Activated naive CD4-positive, alpha-beta T cell treated with anti-CD3 and anti-CD28 coated beads for 36 hours (primary cell): ENCODE measurements around the gene MYMX. TPM values are rescaled to one million over a fixed set of nuclear protein-coding genes. Genes with fewer than 3 reads are reported as not detected.
"Not testable (repeated sequence)": the region's sequence is repeated elsewhere in the genome, so short reads cannot be mapped to it uniquely, and the experiment has no call there.

ENCODE experiments used
- CTCF ChIA-PET: fragments of 350-600 bp; sonication (Branson Sonifier 250); formaldehyde crosslinking; loops from one replicate; lab custom pipeline; 2021; ENCODE audit warnings: antibody characterized with exemption; lab: Charles Lee
- DNase-seq: peaks from one replicate; pipeline ENCODE4 v3.0.0-alpha.2; 2020
- H3K27ac Mint-ChIP-seq: one replicate; pipeline ENCODE4 v1.8.0; 2021; ENCODE audit warnings: mild to moderate bottlenecking, mixed read lengths
- H3K27me3 Mint-ChIP-seq: one replicate; pipeline ENCODE4 v1.8.0; 2021; ENCODE audit warnings: low read depth, mixed read lengths
- H3K36me3 Mint-ChIP-seq: one replicate; pipeline ENCODE4 v1.8.0; 2021; ENCODE audit warnings: low read depth, mixed read lengths
- H3K4me1 Mint-ChIP-seq: one replicate; pipeline ENCODE4 v1.8.0; 2021; ENCODE audit warnings: low read depth, mixed read lengths
- H3K4me3 Mint-ChIP-seq: one replicate; pipeline ENCODE4 v1.8.0; 2021; ENCODE audit warnings: mild to moderate bottlenecking, moderate library complexity, mixed read lengths
- H3K9me3 Mint-ChIP-seq: one replicate; pipeline ENCODE4 v1.8.0; 2021; ENCODE audit warnings: mixed read lengths
- intact Hi-C: fragments of 100-400 bp; cut with micrococcal nuclease; formaldehyde crosslinking; loops from one replicate; pipeline ENCODE4 v1.15.1; 2023
- total RNA-seq, 2 experiments: library from RNA; stranded (reverse); gene quantifications; one replicate each; pipeline ENCODE4 v1.2.3, GENCODE V29; 2021

Gene MYMX
- total RNA-seq, 2 experiments from 2014 or later: not detected

DNA sequence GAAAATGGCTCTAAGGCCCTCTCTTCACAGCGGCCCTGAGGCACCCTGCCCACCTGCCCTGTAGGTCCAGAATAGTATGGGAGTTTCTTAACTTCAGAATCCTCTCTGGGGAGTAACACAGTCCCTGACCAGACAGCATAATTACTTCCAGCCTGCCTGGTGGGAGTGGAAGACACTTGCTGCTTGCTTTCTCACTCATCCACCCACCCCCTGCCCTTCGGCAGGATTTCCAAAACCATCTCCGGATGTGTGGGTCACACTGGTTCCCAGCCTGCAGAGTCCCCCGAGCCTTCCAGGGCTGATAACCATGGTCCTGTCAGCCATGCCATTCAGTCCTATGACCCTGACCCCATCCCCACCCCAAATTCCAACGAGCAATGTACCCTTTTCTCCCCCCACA lies 12.1 kb downstream of the MYMX start:
- Mint-ChIP-seq H3K9me3 (no peaks in the 10 kb centered on the region), H3K27ac (no peak overlapping the region), H3K4me1 (peaks cover 24% of the 10 kb centered on the region), H3K4me3 (no peak overlapping the region), H3K36me3 (peaks cover 43% of the 10 kb centered on the region), H3K27me3 (no peaks in the 10 kb centered on the region)
- intact Hi-C loops: no loop called here
- DNase-seq: no peak
- CTCF ChIA-PET: interaction anchor here (1.1 to 1.4 kb wide), 2 partner anchors 13 to 56 kb away, joined by 4 to 5 read pairs; no protein-coding TSS in a partner anchor

DNA sequence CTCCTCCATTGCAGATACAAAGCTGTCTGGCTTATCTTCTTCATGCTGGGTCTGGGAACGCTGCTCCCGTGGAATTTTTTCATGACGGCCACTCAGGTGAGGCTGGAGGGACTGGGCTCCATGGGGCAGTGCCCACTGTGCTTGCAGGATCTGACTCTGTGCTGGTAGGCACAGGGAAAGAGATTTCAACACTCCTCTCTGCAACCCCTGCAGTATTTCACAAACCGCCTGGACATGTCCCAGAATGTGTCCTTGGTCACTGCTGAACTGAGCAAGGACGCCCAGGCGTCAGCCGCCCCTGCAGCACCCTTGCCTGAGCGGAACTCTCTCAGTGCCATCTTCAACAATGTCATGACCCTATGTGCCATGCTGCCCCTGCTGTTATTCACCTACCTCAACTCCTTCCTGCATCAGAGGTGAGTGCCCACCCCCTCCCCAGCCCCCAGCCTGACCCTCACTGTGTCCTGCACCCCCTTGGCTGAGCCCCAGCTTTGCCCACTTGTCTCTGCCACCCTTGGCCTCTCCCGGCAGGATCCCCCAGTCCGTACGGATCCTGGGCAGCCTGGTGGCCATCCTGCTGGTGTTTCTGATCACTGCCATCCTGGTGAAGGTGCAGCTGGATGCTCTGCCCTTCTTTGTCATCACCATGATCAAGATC lies 12.8 kb downstream of the MYMX start:
- Mint-ChIP-seq H3K27ac (no peak overlapping the region), H3K4me1 (peaks cover 20% of the 10 kb centered on the region), H3K9me3 (no peaks in the 10 kb centered on the region), H3K27me3 (no peaks in the 10 kb centered on the region), H3K4me3 (no peak overlapping the region), H3K36me3 (peaks cover 44% of the 10 kb centered on the region)
- DNase-seq: no peak
- intact Hi-C loops: no loop called here
- CTCF ChIA-PET: interaction anchor here (1.4 kb wide), 1 partner anchor 57 kb away, joined by 5 read pairs; no protein-coding TSS in a partner anchor

DNA sequence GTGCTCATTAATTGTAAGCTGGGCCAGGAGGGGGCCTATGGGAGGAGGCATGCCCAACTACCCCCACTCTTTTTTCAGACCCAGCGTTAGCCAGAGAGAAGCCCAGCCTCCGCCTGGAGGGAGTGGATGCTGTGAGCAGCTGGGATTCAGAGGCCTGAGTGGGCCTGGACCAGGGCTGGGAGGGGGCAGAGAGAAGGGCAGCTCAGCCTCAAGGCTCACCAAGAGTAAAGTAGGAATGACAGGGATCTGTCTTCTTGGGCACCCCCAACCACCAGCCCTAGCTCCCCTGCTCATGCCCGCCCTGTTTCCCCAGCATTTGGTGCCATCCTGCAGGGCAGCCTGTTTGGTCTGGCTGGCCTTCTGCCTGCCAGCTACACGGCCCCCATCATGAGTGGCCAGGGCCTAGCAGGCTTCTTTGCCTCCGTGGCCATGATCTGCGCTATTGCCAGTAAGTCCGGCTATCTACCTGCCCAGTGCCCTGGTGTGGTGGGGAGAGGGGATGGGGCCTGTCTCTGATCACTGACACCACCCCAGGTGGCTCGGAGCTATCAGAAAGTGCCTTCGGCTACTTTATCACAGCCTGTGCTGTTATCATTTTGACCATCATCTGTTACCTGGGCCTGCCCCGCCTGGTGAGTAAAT lies 13.4 kb downstream of the MYMX start:
- intact Hi-C loops: no loop called here
- Mint-ChIP-seq H3K4me3 (no peak overlapping the region), H3K9me3 (no peaks in the 10 kb centered on the region), H3K27me3 (no peaks in the 10 kb centered on the region), H3K27ac (no peak overlapping the region), H3K4me1 (peaks cover 14% of the 10 kb centered on the region), H3K36me3 (peaks cover 43% of the 10 kb centered on the region)
- CTCF ChIA-PET: interaction anchor here (1.4 kb wide), 1 partner anchor 57 kb away, joined by 5 read pairs; no protein-coding TSS in a partner anchor
- DNase-seq: no peak

DNA sequence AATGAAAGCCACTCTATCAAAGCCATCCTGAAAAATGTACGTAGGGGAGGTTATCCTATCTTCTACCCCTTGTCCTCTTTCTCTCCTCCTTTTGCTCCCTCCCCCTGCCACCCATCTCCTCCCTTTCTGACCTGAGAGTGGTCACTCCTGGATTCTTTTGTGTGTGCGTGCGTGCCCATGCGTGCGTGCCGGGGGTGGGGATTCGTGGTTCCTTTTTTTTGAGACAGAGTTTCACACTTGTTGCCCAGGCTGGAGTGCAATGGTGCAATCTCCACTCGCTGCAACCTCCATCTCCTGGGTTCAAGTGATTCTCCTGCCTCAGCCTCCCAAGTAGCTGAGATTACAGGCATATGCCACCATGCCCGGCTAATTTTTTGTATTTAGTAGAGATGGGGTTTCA lies 14.7 kb downstream of the MYMX start:
- H3K4me1 Mint-ChIP-seq, H3K4me3 Mint-ChIP-seq, intact Hi-C loops, H3K27ac Mint-ChIP-seq, H3K9me3 Mint-ChIP-seq, H3K27me3 Mint-ChIP-seq, DNase-seq: not testable (repeated sequence)
- H3K36me3 Mint-ChIP-seq: peaks cover 43% of the 10 kb centered on the region
- CTCF ChIA-PET: interaction anchor here (0.6 kb wide), 1 partner anchor 12 kb away, joined by 3 read pairs; no protein-coding TSS in a partner anchor

DNA sequence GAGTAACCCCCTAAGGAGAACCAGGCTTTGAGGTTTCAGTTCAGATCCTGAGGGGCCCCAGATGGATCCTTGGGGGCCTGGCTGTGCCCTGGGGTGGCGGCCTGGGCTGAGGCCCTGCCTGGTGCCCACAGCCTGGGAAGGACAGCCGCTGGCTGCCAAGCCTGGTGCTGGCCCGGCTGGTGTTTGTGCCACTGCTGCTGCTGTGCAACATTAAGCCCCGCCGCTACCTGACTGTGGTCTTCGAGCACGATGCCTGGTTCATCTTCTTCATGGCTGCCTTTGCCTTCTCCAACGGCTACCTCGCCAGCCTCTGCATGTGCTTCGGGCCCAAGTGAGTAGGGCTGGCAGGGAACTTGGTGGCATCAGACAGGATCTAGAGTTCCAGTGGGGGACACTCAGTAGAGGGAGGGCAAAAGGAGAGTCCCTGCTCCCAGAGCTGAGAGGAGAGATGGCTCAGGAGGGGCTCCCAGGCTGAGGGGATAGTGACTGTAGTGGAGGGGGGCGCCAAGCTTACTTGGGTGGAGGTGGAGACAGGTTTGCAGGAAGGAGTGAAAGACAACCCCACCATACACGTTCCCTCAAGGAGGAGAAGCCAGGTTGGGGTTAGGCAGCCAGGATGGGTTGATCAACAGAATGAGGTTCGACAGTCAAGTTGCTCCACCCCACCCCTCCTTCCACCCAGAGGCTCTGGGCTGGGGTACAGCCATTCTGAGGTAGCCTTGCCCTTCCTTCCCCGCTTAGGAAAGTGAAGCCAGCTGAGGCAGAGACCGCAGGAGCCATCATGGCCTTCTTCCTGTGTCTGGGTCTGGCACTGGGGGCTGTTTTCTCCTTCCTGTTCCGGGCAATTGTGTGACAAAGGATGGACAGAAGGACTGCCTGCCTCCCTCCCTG lies 16.2 kb downstream of the MYMX start:
- CTCF ChIA-PET: interaction anchor here (0.6 to 6.0 kb wide), 2 partner anchors 9 to 48 kb away, joined by 3 to 77 read pairs; partner anchors contain the start of gene SLC29A1
- DNase-seq: no peak
- Mint-ChIP-seq H3K27ac (no peak overlapping the region), H3K4me1 (peaks cover 8% of the 10 kb centered on the region), H3K36me3 (peaks cover 38% of the 10 kb centered on the region), H3K9me3 (no peaks in the 10 kb centered on the region), H3K27me3 (no peaks in the 10 kb centered on the region), H3K4me3 (no peak overlapping the region)
- intact Hi-C loops: no loop called here

DNA sequence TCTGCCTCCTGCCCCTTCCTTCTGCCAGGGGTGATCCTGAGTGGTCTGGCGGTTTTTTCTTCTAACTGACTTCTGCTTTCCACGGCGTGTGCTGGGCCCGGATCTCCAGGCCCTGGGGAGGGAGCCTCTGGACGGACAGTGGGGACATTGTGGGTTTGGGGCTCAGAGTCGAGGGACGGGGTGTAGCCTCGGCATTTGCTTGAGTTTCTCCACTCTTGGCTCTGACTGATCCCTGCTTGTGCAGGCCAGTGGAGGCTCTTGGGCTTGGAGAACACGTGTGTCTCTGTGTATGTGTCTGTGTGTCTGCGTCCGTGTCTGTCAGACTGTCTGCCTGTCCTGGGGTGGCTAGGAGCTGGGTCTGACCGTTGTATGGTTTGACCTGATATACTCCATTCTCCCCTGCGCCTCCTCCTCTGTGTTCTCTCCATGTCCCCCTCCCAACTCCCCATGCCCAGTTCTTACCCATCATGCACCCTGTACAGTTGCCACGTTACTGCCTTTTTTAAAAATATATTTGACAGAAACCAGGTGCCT lies 16.9 kb downstream of the MYMX start:
- Mint-ChIP-seq H3K4me1 (peaks cover 12% of the 10 kb centered on the region), H3K9me3 (no peaks in the 10 kb centered on the region), H3K27me3 (no peaks in the 10 kb centered on the region), H3K36me3 (peaks cover 34% of the 10 kb centered on the region), H3K27ac (no peak overlapping the region), H3K4me3 (no peak overlapping the region)
- CTCF ChIA-PET: interaction anchor here (0.6 to 6.0 kb wide), 4 partner anchors 9 to 62 kb away, joined by 3 to 77 read pairs (median 8); partner anchors contain the start of gene SLC29A1
- DNase-seq: no peak
- intact Hi-C loops: no loop called here

DNA sequence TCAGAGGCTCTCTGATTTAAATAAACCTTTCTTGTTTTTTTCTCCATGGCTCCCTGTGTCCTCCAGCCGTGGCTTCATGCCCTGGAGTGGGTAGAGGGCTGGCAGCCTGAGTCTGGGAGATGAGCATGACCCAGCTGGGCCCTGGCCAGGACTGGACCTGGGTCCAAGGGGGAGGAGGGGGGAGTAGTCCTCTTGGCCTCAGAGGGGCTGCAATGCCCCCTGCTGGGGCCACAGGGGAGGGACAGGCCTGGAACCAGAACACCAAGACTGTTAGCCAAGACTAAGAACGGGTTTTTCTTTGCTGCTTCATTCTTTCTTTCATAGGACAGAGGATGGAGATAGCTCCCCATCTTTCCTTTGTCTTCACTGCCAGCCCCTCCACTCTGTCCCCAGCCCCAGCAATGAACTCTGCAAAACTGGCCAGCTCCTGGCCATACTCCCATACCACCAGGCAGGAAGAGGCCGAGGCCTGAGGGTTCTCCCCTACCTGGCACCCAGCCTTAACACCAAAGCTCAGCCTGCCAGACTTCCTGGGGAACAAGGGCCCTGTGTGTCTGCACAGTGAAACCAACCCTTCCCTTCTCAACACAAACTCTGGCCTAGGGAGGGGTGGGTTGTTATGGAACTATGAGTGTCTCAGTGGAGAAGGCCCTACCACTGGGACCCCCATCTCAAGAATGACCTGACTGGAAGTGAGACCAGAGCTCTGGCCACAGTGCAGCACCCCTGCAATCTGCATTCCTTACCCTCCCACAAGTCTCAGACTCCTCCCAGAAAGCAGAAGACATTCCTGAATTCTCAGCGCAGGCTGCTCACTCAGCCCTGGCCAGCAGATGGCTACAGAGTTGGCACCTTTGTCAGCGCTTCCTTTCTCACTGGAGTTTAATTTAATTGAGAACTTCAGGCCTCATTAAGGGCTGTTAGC lies 17.6 kb downstream of the MYMX start:
- CTCF ChIA-PET: interaction anchor here (0.8 to 6.0 kb wide), 9 partner anchors 9 to 138 kb away, joined by 3 to 77 read pairs (median 4); partner anchors contain the start of gene SLC29A1
- no peaks in the 10 kb centered on the region for H3K27me3 Mint-ChIP-seq
- peaks cover 27% of the 10 kb centered on the region for H3K36me3 Mint-ChIP-seq
- H3K27ac Mint-ChIP-seq: no peak overlapping the region
- no peak overlapping the region for H3K4me3 Mint-ChIP-seq
- intact Hi-C loops: loop anchor here (5.0 kb wide), 1 partner anchor 137 kb away; no protein-coding TSS in a partner anchor
- no peaks in the 10 kb centered on the region for H3K9me3 Mint-ChIP-seq
- H3K4me1 Mint-ChIP-seq: peaks cover 13% of the 10 kb centered on the region
- DNase-seq: peak; percentile 25

DNA sequence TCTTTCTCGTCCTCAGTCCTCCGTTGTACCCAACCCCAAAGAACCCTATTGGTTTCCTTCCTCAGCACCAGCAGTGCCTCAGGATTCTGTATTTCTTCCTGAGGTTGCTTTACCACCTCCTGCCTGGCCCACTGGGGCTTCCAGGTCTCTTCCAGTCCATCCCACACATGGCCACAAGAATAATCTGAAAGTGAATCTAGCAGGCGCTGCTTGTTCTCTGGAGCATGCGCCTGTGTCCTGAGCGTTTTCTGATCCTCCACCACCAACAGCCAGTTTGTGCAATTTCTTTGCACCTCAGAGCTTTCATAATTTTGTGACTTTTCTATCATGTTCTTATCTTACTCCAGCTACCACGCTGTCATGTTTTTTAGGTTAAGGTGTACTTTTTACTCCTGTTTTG lies 18.5 kb downstream of the MYMX start:
- intact Hi-C loops: loop anchor here (5.0 kb wide), 1 partner anchor 138 kb away; no protein-coding TSS in a partner anchor
- no peaks in the 10 kb centered on the region for H3K9me3 Mint-ChIP-seq
- H3K27ac Mint-ChIP-seq: no peak overlapping the region
- no peak overlapping the region for H3K4me3 Mint-ChIP-seq
- H3K4me1 Mint-ChIP-seq: peaks cover 13% of the 10 kb centered on the region
- H3K27me3 Mint-ChIP-seq: no peaks in the 10 kb centered on the region
- peaks cover 23% of the 10 kb centered on the region for H3K36me3 Mint-ChIP-seq
- CTCF ChIA-PET: interaction anchor here (0.6 to 6.0 kb wide), 11 partner anchors 10 to 139 kb away, joined by 3 to 77 read pairs (median 4); partner anchors contain the start of gene SLC29A1
- no peak for DNase-seq

DNA sequence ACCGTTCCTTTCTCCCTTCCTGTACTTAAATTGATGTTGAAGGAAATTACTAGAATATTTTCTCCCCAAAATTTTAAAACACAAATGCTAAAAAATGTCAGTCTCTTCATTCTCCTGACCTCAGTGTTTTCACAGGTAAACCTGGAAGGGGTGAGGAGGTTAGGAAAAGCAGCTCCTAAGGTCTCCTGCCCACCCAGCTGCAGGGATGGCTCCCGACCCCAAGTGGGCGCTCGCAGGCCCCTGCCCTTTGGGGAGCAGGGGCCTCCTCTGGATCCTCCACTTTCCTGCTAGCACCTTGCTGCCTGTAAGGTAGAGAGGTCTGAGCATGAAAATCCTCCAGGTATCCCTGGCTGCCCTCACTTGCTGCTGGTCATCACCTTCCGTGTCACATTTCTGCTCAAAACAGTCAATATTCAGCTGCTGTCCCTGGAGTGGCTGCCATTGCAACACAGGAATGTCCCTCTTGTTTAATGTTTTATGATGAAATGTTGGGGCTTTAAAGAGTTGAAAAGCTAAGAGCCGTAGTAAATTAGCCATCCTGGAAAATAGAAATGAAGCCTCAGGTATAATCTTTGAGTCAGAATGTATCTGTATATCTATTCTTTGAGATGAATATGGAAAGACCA lies 19.3 kb downstream of the MYMX start:
- intact Hi-C loops: loop anchor here (5.0 kb wide), 1 partner anchor 139 kb away; no protein-coding TSS in a partner anchor

DNA sequence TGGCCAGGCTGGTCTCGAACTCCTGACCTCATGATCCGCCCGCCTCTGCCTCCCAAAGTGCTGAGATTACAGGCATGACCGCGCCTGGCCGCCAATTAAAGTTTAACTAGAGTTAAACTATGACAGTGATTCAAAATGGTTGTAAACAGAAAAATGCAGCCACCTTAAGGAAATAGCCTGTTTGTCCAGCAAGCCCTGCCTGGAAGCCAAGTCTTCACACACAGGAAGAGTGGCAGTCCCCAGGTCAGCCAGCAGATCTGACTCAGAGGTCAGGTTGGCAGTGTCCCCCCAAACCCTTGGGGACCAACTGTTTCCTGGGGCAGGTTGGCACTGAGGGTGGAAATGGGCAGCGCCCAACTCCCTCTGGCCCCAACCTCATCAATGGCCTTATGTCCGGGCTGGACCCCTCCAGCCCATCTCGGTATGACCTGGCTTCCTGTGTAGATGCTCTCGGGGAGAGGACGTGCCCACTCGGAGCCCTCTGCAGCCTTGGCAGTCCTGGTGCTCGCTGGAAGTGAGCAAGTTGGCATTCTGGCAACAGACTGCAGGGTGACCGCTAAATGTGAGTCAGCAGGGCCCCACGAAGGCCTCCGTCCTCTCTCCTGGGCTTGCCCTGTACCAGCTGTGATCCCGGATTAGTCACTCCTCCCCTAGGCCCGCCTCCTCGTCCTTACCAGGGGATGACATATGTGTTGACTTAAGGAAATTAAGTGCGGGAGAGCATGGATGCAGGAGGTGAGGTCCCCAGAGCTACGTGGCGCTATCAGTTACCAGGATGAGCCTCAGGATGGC lies 20.5 kb downstream of the MYMX start:
- Mint-ChIP-seq H3K4me1 (peaks cover 14% of the 10 kb centered on the region), H3K4me3 (peak overlapping the region; percentile 78), H3K9me3 (no peaks in the 10 kb centered on the region), H3K36me3 (peaks cover 10% of the 10 kb centered on the region), H3K27ac (peak overlapping the region; percentile 87), H3K27me3 (no peaks in the 10 kb centered on the region)
- peak; percentile 85 for DNase-seq
- intact Hi-C loops: loop anchor here (1.0 to 5.0 kb wide), 3 partner anchors 9 to 140 kb away; no protein-coding TSS in a partner anchor
- CTCF ChIA-PET: interaction anchor here (0.5 to 6.0 kb wide), 12 partner anchors 8 to 141 kb away, joined by 3 to 77 read pairs (median 6); partner anchors contain the start of genes HSP90AB1 and SLC29A1

More for the DNA sequence above, 19.3 kb downstream of the MYMX start:
- peaks cover 13% of the 10 kb centered on the region for H3K4me1 Mint-ChIP-seq
- H3K27me3 Mint-ChIP-seq: no peaks in the 10 kb centered on the region
- H3K9me3 Mint-ChIP-seq: no peaks in the 10 kb centered on the region
- no peak overlapping the region for H3K27ac Mint-ChIP-seq
- H3K4me3 Mint-ChIP-seq: no peak overlapping the region
- DNase-seq: no peak
- peaks cover 17% of the 10 kb centered on the region for H3K36me3 Mint-ChIP-seq
- CTCF ChIA-PET: interaction anchor here (0.6 to 6.0 kb wide), 14 partner anchors 8 to 150 kb away, joined by 3 to 77 read pairs (median 4); partner anchors contain the start of gene SLC29A1
